Activated gamma-delta T cell treated with Interleukin-2 at 50 U/mL for 16 hours (primary cell): ENCODE measurements around the gene HDGF.
"Not testable (repeated sequence)": the region's sequence is repeated elsewhere in the genome, so short reads cannot be mapped to it uniquely, and the experiment has no call there.

Experiments
- DNase-seq: peaks from one replicate; pipeline ENCODE4 v3.0.0-alpha.2; 2020

Gene HDGF

GRCh38 chr1:156766298-156767100 lies 15.0 kb upstream of the HDGF start:
- DNase-seq, result no peak

- DNase-seq, result no peak
Observed at GRCh38 chr1:156765666-156766065, 14.2 kb upstream of the HDGF start.

DNA sequence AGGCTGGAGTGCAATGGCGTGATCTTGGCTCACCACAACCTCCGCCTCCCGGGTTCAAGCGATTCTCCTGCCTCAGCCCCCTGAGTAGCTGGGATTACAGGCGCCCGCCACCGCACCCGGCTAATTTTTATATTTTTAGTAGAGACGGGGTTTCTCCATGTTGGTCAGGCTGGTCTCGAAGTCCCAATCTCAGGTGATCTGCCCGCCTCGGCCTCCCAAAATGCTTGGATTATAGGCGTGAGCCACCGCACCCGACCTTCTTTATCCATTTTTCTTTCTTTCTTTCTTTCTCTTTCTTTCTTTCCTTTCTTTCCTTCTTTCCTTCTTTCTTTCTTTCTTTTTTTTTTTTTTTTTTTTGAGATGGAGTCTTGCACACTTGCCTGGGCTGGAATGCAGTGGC lies 13.7 kb upstream of the HDGF start:
- DNase-seq, result not testable (repeated sequence)

DNA sequence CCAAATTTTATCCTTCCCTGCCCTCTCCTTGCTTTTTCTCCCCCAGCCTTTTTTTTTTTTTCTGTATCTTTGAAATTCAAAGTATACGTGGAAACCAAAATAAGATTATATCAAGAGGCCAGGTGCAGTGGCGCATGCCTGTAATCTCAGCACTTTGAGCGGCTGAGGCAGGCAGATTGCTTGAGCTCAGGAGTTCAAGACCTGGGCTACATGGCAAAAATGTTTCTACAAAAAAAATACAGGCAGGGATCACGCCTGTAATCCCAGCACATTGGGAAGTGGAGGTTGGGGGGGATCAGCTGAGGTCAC lies 9.3 kb upstream of the HDGF start:
- no peak for DNase-seq

DNA sequence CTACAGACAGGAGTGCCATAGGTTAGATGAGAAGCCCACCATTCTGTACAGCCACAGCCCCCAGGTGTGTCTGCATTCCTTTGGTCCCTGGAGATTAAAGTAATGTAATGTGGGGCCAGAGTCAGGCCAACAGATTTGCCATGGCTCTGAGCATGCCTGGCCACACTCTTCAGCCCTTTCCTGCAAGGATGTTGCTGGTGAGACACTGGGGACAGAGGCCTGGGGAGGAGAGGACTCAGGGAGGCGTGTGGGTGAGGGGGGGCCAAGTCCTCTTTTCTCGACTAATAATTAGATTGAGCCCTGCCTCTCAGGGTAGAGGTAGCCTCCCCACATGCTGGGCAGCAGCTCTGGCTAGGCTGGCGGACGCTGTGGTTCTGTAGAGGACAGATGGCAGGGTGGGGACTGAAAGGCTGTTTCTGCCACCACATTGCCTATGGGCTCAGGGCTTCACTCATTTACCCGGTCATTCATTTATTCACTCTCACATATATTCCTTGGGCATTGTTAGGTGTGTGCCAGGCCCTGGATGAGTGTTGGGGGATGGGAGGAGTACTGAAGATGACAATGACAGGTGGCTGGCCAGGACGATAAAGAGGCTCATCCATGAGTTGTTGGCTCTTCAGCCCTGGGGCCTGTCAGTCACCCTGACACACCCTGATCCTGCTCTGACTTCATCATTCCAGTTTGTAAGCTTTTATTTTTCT lies 8.8 kb upstream of the HDGF start:
- DNase-seq, result no peak

DNA sequence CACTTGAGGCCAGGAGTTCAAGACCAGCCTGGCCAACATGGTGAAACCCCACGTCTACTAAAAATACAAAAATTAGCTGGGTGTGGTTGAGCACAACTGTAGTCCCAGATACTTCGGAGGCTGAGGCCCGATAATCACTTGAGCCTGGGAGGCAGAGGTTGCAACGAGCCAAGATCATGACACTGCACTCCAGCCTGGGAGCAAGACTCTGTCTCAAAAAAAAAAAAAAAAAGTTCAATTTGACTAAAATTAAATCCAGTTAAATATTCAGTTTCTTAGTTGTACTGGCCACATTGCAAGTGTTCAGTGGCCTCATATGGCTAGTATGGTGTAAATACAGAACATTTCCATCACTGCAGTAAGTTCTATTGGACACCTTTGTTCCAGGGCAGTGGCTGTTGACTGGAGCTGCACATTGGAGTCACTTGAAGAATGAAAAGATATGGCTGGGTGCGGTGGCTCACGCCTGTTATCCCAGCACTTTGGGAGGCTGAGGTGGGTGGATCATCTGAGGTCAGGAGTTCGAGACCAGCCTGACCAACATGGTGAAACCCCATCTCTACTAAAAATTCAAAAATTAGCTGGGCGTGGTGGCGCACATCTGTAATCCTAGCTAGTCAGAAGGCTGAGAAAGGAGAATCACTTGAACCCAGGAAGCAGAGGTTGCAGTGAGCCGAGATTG lies 6.2 kb upstream of the HDGF start:
- DNase-seq, result not testable (repeated sequence)

- DNase-seq, result no peak
Observed at GRCh38 chr1:156756355-156756754, 4.9 kb upstream of the HDGF start.

GRCh38 chr1:156755527-156755950 lies 4.1 kb upstream of the HDGF start:
- DNase-seq, result no peak

- no peak for DNase-seq
Observed at GRCh38 chr1:156754219-156754618, 2.7 kb upstream of the HDGF start.

GRCh38 chr1:156752843-156753482 lies 1.5 kb upstream of the HDGF start:
- DNase-seq, result no peak

GRCh38 chr1:156751757-156752481 lies 444 bp upstream of the HDGF start:
- DNase-seq, result peak; percentile 97

GRCh38 chr1:156750711-156751450 lies 594 bp downstream of the HDGF start:
- DNase-seq, result peak; percentile 30

- no peak for DNase-seq
Observed at GRCh38 chr1:156750191-156750672, 1.2 kb downstream of the HDGF start.

GRCh38 chr1:156749419-156750118 lies 1.9 kb downstream of the HDGF start:
- no peak for DNase-seq

- no peak for DNase-seq
Observed at GRCh38 chr1:156748670-156749418, 2.6 kb downstream of the HDGF start.

DNA sequence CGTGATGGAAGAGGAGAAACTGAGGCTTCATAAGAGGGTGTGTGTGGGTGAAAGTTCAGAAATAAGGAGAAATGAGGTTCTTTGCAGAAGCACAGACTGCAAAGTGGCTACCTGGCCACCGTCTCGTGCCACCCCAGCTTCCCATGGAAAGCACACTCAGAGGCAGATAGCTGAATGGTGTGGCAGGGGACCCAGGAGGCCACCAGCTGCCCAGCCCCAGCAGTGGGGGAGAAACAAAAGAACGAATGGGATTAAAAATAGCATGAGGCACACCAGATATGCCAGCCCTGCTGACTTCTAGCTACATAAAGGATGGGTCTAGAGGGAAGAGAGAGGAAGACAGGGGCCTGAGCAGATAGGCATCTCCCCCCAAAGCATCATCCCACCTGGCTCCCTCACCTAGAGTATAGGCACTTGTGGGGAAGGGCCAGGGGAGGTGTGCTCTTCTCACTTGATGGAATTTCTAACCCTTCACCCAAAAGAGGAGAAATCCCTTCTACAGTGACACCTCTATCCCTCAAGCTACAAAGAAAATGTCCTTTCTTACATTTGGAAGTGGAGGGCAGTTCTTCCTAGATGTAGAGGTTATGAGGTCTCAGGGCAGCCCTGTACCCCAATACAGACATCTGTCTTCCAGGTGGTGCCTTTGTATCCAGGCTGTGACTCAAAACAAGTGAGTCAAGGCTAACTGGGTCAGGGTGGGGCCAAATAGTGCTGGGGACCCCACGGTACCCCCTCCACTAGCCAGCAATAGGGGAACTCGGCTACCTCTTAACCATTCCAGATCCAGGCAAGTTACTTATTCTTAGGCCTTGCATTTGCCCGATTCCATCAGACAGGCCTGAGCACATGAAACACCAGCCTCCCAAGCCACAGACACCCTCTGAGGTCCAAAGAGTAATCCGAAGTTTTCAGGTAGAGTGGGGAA lies 3.5 kb downstream of the HDGF start:
- no peak for DNase-seq

DNA sequence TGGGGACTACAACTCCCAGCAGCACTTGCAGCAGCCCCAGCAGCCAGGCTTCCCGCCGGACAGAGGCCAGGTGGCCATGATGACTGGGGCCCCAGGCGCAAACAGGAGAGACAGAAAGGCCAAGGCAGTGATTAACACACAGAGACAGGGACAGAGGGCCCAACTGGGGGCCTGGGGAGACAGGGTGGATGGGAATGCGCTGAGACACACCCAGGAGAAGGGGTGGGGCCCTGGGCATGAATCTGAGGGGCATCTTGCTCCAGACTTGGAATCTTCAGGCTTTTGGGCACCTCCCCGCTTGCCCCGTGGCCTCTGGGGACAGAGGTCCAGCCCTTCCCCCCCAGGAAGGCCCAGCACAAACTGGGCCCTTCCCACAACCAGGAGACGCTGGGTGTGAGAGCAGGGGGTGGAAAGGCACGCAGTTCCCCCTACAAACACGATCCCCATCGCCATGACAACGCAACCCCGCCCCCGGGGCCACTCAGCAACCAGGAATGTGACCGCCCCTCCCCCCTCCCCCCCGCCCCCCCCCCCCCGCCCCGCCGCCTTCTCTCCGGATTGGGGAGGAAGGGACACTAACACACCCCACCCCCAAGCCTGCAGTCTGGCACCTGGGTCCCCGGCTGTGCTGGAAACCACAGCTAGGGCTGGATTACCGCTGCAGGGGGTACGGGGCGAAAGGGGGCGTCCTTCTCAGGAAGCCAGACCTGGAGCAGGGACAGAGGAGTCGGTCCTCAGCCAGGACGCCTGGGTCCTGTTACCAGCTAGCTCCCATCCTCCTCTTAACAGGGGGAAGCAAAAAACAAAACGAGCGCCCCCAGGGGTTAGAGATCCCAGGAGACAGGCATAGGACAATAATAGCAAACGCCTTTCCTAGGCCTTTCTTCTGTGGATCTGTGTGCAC lies 4.5 kb downstream of the HDGF start:
- DNase-seq, result peak; percentile 56

GRCh38 chr1:156746406-156746727 lies 5.1 kb downstream of the HDGF start:
- DNase-seq, result peak; percentile 32
